Left cardiac atrium (tissue), 4 donors: Measurements from ENCODE around the gene SKAP1. TPM values are rescaled to one million over a fixed set of nuclear protein-coding genes. Genes with fewer than 3 reads are reported as not detected.
"Not testable (repeated sequence)": the region's sequence is repeated elsewhere in the genome, so short reads cannot be mapped to it uniquely, and the experiment has no call there.

Experiments used
- ATAC-seq, 2 donors: fragments of 200-7000 bp; cut with Tn5 transposase; one replicate each; pipeline ENCODE4 v1.9.1; 2020; ENCODE audit warnings: mild to moderate bottlenecking in 2 of 2, moderate library complexity in 2 of 2
- DNase-seq: peaks from one replicate; pipeline ENCODE4 v3.0.0-alpha.2; 2020
- intact Hi-C, 2 donors: fragments of 100-400 bp; cut with DNase I; formaldehyde crosslinking; loops; one replicate each; pipeline versions ENCODE4 v1.14.1 to v1.15.1; 2022 to 2023
- total RNA-seq, 2 donors: library from RNA; stranded (reverse); fragmentation: NEBNext Ultra II Directional; extraction: Animal tissue kit (Norgen Biotek cat#: 25700); gene quantifications; one replicate each; pipeline ENCODE4 v1.2.1, GENCODE V29; 2021
- donor health status: DM: no; HTN: yes; CAD: no.
- donor health status: DM: no; HTN: yes; CAD: no; lungs with severe emphysema.
- donor health status: DM: yes; HTN: yes; CAD: no.
- donor health status: Dilated cardiomyopathy.

SKAP1 gene
- total RNA-seq, 2 donors from 2014 or later = 0.31 to 0.88 TPM

GRCh38 chr17:48426019-48426665, 3.9 kb downstream of the SKAP1 start:
- intact Hi-C loops = no loop called here
- no peak for ATAC-seq
- no peak for DNase-seq

GRCh38 chr17:48422060-48422459, 8.0 kb downstream of the SKAP1 start:
- intact Hi-C loops, ATAC-seq: not testable (repeated sequence)

GRCh38 chr17:48420823-48421222, 9.2 kb downstream of the SKAP1 start:
- no peak for ATAC-seq

More at GRCh38 chr17:48422060-48422459, 8.0 kb downstream of the SKAP1 start:
- DNase-seq = not testable (repeated sequence)

GRCh38 chr17:48416971-48417370, 13.0 kb downstream of the SKAP1 start:
- intact Hi-C loops = no loop called here
- ATAC-seq (no peak), DNase-seq (no peak)

More at GRCh38 chr17:48420823-48421222, 9.2 kb downstream of the SKAP1 start:
- intact Hi-C loops = no loop called here
- no peak for DNase-seq

- intact Hi-C loops = no loop called here
- ATAC-seq (no peak), DNase-seq (no peak)
Measured at GRCh38 chr17:48413613-48414405, 16.2 kb downstream of the SKAP1 start.

- DNase-seq (no peak), ATAC-seq (no peak)
- intact Hi-C loops = no loop called here
Measured at GRCh38 chr17:48412841-48413240, 17.2 kb downstream of the SKAP1 start.

GRCh38 chr17:48410821-48411220, 19.2 kb downstream of the SKAP1 start:
- DNase-seq, intact Hi-C loops, ATAC-seq: not testable (repeated sequence)

GRCh38 chr17:48409607-48410006, 20.4 kb downstream of the SKAP1 start:
- intact Hi-C loops = no loop called here
- ATAC-seq (no peak), DNase-seq (no peak)

- intact Hi-C loops = no loop called here
- DNase-seq (no peak), ATAC-seq (no peak)
Measured at GRCh38 chr17:48406936-48407567, 23.0 kb downstream of the SKAP1 start.

GRCh38 chr17:48394821-48395220, 35.2 kb downstream of the SKAP1 start:
- no peak for DNase-seq
- intact Hi-C loops = no loop called here
- ATAC-seq = no peak

GRCh38 chr17:48393283-48393682, 36.7 kb downstream of the SKAP1 start:
- intact Hi-C loops = no loop called here

GRCh38 chr17:48392857-48393256, 37.2 kb downstream of the SKAP1 start:
- ATAC-seq (no peak), DNase-seq (no peak)
- intact Hi-C loops = no loop called here

More at GRCh38 chr17:48393283-48393682, 36.7 kb downstream of the SKAP1 start:
- DNase-seq = no peak
- ATAC-seq = no peak

GRCh38 chr17:48391444-48391843, 38.6 kb downstream of the SKAP1 start:
- DNase-seq (no peak), ATAC-seq (no peak)
- intact Hi-C loops = no loop called here

- intact Hi-C loops = no loop called here
- no peak for DNase-seq
- ATAC-seq = no peak
Measured at GRCh38 chr17:48389903-48390302, 40.1 kb downstream of the SKAP1 start.

GRCh38 chr17:48388955-48389743, 40.9 kb downstream of the SKAP1 start:
- ATAC-seq (no peak), DNase-seq (no peak)
- intact Hi-C loops = no loop called here

GRCh38 chr17:48386826-48387225, 43.2 kb downstream of the SKAP1 start:
- no peak for ATAC-seq
- intact Hi-C loops = no loop called here
- DNase-seq = no peak

- no peak for DNase-seq
- intact Hi-C loops = no loop called here
- no peak for ATAC-seq
Measured at GRCh38 chr17:48385319-48385718, 44.7 kb downstream of the SKAP1 start.

- ATAC-seq (no peak), DNase-seq (no peak)
- intact Hi-C loops = no loop called here
Measured at GRCh38 chr17:48384164-48384563, 45.9 kb downstream of the SKAP1 start.

GRCh38 chr17:48382989-48383388, 47.0 kb downstream of the SKAP1 start:
- DNase-seq = no peak
- ATAC-seq = no peak
- intact Hi-C loops = no loop called here
